CD4-positive, alpha-beta T cell treated with Interleukin-4 for 4 hours (primary cell): ENCODE measurements around the gene PHF10.

Experiments
- DNase-seq: peaks from one replicate; pipeline ENCODE4 v3.0.0-alpha.2; 2020

The PHF10 gene

GRCh38 chr6:169669889-169670288 is 54.4 kb downstream of the PHF10 start:
- DNase-seq: no peak

DNA sequence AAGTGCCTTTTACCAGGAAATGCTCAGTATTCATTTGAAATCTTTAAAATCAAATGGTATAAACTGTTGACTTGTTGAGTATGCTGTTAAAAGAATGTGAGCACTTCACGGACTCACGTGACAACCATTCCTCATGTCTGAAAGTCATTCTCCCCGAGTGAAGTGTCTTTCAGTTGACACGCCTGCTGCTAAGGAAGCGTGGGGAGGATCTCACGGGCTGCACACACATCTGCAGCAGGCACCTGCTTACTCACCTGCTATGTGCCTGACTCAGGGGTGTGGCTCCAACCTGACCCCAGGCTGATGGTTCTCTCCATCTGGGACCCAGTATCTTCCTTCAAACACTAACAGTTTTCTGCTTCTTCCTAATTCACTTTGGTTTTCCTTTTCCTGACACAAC is 55.2 kb downstream of the PHF10 start:
- no peak for DNase-seq

DNA sequence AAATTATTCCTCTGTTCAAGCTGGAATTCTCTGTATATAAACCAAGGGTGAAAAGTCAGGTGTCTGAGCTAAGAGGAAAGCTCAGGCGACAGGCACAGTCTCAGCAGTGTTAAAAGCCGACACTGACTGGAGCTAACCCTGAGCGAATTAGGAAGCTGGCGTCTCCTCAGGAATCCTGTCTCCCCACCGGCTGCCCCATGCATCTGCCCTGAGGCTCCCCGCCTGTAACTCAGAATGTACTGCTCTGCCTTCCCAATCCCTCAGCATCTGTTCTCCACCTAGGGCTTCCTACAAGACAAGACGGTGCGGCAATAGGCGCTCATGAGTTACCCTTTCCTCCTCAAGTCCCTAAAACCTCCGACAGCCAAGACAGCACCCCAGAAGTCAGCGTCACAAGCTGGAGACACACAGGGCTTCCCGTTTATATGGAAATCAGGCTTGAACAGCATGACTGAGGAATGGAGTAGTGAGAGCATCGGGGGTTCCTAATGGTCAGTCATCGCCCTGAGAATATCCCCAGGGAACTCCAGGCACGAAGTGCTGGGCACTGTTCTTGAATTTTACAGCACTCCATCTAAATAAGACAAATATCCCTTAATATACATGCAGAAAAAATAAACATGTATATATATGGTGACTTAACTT is 56.0 kb downstream of the PHF10 start:
- no peak for DNase-seq

GRCh38 chr6:169667716-169668115 is 56.6 kb downstream of the PHF10 start:
- DNase-seq: no peak

- DNase-seq: no peak
Measured at GRCh38 chr6:169666441-169666840, 57.9 kb downstream of the PHF10 start.

GRCh38 chr6:169665289-169665688 is 59.0 kb downstream of the PHF10 start:
- DNase-seq: no peak

GRCh38 chr6:169664227-169664626 is 60.1 kb downstream of the PHF10 start:
- DNase-seq: no peak

DNA sequence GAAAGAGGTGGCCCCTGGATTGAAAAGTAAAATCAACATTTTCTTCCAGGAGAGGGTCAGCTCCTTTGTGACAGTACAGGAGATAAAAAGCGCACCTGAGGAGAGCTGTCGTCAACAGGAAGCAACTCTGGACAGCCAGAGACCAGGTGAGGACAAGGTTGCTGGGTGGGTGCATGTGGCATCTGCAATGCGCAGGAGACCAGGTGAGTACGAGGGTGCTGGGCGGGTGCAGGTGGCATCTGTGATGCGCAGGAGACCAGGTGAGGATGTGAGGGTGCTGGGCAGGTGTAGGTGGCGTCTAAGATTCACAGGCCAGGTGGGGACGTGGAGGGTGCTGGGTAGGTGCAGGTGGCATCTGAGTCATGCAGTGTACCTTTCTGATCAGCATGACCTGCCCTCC is 60.8 kb downstream of the PHF10 start:
- no peak for DNase-seq

GRCh38 chr6:169661391-169661756 is 62.9 kb downstream of the PHF10 start:
- DNase-seq: no peak

DNA sequence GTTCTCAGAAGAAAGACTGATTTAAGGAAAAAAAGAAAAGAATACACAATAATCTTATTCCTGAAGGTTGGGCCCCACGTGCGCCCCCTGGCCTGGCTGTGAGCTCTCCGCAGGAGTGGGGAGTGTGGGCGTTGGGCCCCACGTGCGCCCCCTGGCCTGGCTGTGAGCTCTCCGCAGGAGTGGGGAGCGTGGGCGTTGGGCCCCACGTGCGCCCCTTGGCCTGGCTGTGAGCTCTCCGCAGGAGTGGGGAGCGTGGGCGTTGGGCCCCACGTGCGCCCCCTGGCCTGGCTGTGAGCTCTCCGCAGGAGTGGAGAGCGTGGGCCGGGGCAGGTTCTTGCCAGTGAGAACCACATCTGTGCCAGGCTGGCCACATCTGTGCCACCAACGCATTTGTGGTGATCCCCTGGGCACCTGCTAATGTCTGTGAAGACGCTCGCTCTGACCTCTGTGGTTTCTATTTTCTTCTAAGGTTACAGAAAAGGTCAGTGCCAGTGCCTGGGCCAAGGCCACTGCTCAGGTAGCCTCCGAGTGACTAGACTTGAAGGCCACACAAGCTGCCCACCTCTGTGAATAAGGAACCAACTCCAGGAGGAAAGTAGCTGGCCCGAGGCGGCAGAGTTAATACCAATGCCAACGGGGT is 63.4 kb downstream of the PHF10 start:
- DNase-seq: no peak

- DNase-seq: no peak
Measured at GRCh38 chr6:169659820-169660610, 64.3 kb downstream of the PHF10 start.

DNA sequence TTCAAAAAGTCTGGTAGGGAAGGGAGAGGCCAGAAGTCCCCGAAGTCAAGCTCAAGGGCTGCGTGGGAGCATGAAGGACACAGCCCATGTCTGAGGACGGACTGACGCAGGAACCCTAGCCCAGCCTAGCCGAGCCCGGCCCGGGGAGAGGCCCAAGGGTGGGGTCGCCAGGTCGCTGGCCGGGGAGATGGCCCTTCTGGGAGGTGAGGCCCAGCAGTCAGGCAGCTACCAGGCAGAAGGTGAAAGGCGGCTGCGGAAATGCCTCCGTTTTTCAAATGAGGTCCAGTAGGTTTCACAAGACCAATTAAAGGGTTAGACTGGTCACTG is 67.1 kb downstream of the PHF10 start:
- no peak for DNase-seq

DNA sequence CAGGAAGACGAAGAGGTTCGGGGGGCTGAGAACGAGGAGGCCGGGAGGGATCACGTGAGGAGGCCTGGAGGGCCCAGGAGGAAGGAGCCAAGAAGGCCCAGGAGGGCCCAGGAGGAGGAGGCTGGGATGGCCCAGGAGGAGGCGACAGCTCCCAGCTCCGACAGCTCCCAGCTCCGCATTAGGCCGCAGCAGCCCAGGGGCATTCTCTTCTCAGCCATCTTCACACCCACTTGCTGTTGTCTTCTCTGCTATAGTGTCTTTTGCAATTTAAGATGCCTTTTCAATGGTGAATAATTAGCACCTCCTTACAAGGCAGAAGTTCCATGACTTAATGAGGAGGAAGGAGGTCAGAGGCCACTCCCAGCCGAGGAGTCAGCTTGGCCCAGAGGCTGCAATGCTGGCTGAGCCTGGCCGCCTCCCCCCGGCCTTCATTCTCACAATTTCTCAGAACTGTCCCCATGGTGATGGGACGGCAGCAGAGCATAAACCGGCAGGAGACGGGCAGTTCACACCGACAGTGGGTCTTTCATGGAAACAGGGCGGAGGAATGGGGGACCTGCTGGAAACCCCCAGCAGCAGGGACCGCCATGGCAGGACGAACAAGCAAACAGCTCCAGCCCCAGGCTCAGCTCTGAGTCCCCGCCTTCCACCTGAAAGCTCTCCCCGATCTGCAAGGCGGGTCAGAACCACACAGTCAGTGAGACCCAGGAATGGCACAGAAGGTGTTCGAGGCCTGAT is 67.6 kb downstream of the PHF10 start:
- DNase-seq: no peak

- no peak for DNase-seq
Measured at GRCh38 chr6:169654598-169655391, 69.5 kb downstream of the PHF10 start.
